ENCODE measurements around the gene ITGAE.

ITGAE gene

DNA sequence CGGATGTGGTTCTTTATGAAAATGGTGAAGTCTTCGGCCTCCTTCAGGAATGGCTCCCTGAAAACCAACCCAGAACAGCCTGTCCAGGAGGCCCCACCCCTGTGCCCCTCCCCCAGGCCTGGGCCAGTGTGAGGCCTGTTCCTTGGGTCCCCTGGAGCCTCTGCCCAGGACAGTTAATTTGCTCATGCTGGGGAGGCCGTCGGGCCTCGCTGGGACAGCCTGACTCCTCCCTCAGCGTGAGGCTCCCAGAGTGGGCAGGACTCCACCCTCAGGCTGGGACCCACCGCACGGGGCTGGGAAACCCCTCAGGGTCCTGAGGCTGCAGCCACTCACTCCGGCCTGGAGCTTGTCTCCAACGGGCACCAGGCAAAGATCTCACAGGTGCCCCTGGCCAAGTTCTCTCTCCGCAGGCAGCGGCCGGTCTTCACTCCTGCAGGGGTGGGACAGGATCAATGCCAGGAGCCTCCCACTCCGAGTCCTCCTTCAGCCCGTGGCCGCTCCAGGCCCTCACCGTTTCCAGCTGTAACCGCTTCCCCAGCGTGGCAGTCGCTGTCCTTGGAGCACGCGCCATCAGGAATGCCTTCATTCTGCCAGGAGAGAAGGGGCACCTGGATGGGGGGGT, 110.8 kb downstream of the ITGAE start:
- no peak for DNase-seq

DNA sequence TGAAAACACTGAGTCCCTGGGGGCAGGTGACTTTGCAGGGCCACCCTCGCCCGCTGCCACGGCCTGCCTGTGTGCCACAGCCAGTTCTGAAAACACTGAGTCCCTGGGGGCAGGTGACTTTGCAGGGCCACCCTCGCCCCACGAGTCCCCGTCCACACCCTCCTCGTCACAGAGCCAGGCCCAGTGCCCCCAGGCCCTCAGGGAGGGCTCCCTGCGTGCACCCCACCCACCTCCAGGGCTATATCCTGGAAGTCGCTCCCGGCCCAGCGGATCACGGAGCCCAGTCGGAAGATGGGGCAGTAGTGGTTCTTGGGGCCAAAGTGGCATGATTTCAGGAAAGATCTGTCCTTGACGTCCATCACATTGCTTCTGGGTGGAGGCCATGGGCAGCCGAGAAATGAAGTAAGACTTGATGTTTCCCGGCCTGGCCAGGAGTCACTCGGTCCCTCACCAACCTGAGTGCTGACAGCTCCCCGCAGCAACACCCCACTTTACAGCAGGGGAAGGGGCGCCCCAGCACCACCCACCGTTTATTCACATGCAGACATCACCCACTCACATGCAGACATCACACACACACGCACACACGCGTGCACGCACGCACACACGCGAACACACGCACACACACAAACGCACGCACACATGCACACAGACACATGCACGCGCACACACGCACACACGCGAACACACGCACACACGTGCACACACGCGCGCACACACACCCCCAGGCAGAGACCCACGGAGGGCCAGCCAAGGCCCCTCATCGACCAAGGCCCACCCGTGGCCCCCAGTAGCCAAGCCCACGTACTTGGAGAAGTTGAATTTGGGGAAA, 111.5 kb downstream of the ITGAE start:
- no peak for DNase-seq

DNA sequence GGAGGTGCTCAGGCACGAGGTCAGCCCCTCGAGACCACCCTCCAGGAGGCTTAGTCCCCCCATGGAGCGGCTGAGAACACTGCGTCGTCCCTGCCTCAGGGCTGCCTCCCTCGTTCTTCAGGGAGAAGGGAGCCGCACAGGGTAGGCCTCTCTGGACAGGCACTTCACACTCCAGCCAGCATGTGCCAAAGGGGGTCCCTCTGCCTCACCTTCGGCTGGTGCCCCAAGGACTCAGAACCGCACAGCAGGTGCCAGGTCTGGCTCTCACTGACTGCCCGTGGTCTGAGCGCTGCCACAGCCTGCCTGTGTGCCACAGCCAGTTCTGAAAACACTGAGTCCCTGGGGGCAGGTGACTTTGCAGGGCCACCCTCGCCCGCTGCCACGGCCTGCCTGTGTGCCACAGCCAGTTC, 112.1 kb downstream of the ITGAE start:
- DNase-seq = no peak

DNA sequence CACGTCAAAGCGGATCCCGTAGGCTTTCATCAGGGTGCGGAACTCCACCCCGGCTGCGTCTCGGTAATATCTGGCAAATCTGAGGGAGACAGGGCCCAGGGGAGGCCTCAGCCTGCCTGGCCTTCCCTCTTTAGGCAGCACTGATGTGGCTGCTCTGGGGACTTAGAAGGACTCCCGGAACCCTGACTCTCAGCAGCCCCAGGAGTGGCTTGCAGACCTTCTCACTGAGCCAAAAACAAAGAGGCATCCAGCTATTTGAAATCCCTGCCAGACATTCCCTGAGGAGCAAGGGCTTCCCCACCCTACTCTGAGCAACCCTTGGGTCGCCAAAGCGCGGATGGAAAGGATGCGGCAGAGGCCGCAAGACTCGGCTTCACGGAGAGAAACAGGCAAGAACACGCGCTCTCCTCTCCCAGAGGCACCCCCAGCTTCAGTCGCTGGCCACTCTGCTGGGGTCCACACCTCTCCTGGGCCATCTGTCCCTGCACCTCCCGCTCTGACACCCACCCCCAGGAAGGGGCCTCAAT, 112.9 kb downstream of the ITGAE start:
- no peak for DNase-seq

DNA sequence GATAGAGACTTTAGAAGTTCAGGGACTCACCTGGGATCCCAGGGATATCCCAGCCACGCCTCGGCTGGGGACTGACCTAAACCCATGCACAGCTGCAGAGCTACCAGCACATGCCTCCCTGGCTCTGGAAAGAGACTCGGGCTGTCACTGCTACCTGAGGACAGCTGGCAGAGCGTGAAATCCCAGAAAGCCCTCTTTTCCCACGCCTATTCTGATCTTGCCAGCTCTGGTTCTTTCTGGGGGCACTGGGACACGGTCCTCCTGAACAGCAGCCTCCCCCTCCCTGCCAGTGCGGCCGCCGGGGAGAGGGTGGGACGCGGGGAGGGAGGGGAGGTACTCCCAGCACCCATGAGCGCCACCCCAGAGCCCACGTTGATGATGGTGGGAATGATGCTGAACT, 115.8 kb downstream of the ITGAE start:
- no peak for DNase-seq

DNA sequence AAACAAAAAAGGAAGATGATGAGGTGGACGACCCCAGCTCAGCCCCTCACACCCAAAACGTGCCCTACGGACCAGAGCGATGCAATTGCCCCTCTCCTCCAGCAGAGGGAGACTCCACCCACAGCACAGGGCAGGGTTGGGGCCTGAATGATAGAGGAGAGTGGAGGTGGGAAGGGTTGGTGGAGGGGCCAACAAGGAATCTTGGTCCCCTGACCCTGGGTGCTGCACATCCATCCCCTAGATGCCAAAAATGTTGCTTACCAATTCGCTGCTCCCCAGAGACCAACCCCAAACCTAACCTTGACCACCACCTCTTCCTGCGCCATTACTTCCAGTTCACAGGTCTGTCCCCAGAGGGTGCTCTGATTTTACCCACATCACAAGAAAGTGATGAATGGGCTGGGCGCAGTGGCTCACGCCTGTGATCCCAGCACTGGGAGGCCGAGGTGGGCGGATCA, 117.9 kb downstream of the ITGAE start:
- peak; percentile 64 for DNase-seq

DNA sequence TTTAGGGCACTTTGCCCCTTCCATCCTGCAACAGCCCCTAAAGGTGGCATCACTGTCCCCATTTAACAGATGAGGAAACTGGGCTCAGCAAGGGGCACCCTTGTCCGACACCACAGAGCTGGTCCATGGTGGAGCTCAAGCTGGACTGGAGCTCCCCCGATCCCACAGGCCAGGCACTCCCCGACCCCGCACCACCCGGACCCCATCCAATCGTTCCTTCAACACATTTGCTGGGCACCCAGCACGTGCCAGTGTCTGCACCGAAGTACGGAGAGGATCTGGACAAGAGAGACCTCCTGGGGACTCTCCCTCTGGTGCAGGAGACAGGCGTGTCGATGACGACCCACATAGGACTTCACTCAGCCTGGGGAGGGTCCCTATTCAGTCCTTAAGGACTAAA, 119.0 kb downstream of the ITGAE start:
- DNase-seq = no peak

DNA sequence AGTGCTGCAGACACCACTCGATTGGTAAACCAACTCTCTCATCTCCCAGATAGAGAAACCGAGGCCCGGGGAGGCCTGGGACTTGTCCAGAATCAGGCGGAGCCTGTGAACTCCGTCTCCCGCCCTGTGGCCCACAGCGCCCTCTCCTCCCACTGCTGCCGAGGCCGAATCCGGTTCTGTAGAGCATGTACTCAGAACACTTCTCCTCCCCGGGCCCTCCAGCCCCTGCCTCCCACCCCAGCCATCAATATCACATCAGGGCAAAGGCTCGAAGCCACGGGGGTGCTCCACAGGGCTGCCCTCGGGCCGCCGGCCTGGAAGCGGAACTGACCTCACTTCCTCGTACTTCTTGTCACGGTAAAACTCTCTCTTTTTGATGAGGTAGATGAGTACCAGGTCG, 119.4 kb downstream of the ITGAE start:
- DNase-seq = no peak

DNA sequence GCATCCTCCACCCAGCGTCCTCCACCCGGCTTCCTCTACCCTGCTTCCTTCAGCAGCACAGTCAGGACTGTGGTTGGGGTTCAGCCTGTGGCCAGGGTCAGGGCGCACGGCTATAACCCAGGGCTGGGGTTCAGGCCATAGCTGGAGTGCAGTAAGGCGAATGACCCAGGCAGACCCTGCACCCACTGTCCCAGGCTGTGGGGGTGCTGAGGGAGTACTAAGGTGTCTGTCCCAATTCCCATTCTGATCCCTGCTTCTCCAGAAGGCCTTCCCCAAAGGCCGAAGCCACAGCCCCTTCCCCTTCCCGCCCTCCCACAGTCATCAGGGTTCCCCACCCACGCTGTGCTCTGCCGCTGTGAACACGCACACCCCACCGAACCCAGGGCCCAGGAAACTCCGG, 119.9 kb downstream of the ITGAE start:
- no peak for DNase-seq

DNA sequence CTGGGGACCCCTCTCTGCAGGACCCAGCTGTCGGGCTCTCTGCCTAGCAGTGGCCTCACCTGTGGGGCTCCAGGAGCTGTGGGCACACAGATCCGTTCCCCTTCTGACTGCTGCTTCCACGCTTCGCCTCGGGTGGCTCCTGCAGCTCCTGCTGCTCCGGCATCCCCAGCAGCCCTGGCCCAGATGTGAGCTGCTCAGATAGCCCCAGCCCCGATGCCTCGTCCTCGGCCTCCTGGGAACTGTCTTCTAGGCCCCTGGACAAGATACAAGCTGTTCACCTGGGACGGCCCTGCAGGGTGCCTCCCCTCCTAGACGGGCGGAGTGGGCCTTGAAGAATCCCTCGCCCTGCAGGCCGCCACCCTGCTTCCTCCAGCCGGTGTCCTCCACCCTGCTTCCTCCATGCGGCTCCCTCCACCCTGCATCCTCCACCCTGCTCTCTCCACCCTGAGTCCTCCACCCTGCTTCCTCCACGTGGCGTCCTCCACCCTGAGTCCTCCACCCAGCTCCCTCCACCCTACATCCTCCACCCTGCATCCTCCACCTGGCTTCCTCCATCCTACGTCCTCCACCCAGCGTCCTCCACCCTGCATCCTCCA, 121.4 kb downstream of the ITGAE start:
- DNase-seq = no peak

DNA sequence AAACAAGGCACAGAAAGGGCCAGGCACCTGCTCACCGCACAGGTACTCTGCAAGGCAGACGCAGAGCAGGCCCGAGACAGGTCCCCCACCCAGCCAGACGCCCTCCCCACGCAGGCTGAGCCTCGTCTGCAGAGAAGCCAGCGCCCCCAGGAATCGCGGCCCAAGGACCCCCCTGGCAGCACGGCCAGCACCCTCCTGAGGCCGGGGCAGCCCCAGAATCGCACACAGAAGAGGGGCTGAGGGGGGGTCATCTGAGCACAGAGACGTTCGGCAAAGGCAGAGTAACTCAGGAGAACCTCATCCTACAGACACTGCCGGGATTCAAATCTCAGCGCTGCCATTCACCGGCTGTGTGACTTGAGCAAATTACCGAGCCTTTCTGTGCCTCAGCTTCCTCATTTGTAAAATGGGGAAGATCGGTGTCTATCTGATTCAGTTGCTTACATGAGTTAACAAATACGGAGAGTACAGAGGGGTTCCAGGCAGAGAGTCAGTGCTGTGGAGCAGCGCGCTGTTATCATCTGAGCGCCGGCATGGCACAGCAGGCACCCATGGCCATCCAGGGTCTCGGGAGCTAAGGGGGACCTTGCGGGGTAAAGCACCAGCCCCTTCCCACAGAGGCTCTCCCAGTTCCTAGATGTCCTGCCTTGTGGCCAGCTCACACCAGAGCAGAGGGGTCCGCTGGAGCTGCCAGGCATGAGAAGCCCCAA, 122.0 kb downstream of the ITGAE start:
- DNase-seq = no peak

DNA sequence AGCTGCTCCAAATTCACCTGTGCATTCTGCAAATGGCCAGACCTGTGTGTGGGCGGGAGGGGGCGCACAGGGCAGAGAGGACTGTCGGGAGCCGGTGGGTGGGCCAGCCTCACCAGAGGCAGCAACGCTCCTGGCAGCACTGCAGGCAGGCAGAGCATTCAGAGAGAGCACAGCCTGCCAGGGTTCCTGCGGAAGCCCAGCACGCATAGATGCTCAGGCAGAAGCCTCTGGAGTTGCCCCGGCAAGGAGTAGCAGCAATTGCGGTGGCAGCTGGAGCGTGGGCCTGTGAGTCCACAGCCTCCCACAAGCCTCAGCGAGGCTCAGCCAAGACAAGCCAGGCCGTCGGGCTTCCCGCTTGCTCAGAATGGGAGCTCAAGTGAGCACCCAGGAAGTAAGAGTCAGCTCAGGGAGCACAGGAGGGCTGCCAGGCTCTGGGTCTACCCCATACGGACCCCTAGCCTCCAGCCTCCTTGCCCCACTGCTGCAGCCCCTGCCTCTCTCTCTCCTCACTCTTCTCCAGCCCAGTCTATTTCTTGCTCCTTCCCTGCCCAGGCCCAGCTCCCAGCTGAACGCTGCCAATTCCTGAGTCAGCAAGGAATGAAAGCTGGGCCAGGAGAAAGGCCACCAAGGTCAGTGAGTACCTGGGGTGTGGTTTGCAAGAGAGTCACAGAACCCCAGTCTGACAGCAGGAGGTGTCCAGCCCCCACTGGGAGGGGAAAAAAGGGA, 122.7 kb downstream of the ITGAE start:
- DNase-seq = no peak

DNA sequence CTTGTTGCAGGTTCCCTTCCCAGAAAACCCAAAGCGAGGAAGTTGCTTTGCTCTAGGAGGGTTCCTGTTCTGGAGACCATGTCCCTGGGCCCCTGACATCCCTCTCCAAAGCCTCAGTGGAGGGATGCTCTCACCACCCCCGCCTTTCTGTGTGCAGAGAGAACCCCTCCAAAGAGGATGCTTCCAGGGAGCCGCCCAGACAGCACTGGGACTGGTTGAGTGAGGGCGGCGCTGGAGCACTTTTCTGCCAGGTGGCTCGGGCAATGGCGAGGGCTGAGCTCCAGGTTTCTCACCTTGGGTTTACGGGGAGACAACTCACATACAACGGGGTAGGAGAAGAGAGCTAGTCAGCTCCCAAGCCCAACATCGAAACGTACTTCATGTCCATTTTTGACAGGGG, 125.1 kb downstream of the ITGAE start:
- DNase-seq = no peak

DNA sequence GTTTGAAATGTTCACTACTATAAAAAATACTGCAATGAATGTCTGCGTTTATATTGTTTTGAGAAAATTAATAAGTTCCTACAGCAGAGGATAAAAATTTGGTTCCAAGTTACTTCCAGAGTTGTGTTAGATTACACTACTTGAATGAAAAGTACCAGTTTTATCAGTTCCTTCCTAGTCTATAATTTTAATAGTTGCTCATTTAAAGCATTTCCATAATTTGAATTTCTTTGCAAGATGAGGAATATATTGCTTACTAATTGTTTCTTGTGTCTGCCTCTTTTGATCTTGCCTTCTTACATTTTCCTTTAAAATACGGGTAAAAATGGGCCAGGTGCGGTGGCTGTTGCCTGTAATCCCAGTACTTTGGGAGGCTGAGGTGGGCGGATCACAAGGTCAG, 128.4 kb downstream of the ITGAE start:
- no peak for DNase-seq

DNA sequence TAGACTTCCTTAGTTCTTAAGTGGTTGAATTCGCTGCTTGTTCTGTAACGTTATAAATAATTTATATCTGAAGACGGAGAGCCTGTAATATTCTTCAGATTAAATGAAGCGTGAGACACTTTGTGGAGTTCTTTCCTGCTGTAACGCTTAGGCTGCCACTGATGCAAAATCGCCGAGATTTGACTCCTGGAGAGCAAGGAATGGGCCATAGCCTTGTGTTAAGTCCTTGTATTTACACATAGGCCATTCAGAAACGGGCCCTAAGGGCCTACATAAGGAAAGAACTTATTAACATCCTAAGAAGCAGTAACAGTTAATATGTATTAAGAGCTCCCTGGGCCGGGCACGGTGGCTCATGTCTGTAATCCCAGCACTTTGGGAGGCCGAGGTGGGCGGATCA, 131.4 kb downstream of the ITGAE start:
- no peak for DNase-seq

DNA sequence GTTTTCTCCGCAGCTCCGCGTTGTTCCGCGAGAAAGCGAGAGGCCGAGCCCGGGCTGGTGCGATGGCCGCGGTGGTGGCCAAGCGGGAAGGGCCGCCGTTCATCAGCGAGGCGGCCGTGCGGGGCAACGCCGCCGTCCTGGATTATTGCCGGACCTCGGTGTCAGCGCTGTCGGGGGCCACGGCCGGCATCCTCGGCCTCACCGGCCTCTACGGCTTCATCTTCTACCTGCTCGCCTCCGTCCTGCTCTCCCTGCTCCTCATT, 132.0 kb downstream of the ITGAE start:
- DNase-seq = no peak

DNA sequence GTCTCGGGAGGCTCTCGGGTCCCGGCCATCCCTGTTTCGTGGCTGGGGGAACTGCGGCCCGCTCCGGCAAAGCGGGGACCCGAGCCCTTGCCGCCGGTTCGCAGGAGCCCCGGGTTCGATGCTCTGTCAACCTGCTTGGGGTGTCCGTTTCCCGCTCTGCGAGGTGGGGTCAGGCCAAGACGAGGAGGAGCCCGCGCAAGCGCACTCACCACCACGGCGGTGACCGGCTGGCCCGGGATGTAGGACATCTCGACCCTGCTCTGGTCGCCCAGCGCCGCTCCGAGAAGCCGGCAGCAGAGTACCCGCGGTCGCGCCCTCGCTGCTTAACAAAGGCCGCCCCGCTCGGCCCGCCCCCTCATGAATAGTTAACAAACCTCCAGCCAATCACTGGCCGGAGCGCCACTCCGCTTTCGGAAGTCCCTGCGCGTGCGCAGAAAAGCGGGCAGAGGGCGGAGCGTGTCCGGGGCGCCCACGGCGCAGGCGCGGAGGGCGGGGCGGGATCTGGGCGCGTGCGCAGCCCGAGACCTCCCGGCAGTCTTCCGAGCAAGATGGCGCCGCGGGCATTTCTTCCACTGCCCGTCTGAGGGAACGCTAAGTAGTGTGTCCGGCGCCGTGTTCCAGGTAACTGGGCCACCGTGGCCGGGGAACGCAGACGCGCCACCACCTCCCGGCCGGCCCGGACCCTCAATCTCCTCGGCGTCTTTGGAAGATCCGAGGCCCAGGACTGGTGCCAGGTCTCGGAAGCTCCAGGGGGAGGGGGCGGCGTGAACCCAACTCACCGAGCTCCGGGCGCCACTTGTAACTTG, 132.5 kb downstream of the ITGAE start, which contains the start of the genes EMC6 and TAX1BP3:
Gene EMC6 (plus strand): TSS at position 534 of the 806 bp plus-strand sequence. CDS start 335 bp downstream, outside the sequence.
Gene TAX1BP3 (minus strand): TSS at position 300 of the 806 bp plus-strand sequence. CDS start 52 bp downstream, at position 248.
- peak; percentile 98 for DNase-seq

DNA sequence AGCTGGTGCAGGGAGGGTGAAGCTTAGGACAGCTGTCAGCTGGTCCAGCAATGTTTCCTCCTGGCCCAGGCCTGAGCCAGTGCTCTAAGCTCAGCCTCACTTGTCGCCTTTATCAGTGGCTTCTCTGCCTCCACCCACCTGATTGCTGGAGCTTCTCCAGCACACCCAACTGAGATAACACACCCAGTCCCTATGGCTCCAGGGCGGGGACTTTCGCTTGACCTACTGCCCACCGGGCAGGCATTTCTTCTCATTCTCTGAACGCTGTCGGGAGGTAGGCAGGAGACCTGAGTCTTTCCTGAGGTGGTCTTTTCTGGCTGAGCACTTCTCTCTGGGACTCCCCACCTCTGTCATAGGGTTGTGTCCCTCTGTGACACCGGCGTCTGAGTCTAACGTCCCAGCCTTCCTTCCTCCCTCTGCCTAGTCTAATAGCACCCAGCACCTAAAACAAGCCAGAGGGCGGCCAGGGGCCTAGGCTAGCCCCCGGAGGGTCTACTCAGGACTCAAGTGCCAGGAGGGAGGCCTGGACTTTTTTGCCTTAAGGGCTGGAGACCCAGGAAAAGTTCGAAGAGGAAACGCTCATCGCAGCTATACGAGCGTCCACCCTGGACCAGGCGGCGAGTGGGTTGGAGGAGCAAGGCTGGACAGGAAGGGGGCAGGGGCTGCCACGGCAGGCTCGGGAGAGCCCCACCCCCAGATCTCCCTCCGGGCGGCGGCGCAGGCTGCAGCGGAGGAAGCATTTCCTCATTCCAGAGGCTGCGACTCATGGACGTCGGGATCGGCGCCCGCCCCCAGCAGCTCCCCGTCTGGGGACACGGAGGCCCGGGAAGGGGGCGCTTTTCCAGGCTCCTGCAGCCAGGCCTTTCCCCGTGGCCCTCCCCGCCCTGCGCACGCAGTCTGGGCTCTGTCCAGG, 133.4 kb downstream of the ITGAE start:
- DNase-seq = peak; percentile 12

DNA sequence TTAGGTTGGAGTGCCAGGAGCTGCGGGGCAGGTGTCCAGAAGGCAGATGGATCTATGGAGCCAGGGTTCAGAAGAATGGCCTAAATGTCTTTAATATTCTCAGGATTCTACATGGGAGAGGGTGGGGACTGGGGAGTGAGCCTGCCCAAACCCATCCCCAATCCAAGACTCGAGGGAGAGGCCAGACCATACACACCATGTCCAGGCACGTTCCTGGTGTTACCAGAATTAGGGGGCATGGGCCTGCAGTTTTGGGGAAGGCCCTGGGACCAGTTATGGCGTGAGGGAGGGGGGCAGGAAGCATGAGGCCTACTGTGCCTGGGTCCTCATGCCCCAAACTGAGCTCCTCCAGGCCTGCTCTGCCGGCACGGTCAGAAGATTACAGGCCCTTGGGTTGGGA, 134.5 kb downstream of the ITGAE start:
- DNase-seq = no peak

DNA sequence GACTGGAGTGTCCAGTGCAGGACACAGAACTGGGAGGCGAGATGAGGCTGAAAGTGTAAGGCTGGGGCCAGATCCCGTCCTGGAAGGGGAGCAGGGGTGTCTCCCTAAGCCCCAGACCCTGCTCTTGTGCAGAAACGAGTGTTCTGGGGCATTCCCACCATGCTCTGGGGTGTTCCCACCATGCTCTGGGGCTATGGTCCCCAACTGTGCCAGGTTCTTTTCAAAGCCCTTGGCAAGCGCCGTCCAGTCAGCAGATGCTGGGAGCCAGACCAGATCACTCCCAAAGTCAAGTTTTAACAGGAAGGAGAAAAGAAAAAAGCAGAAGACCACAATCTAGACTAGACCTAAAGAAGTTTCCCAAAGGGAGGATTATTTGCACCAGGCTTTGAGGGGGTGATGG, 135.2 kb downstream of the ITGAE start:
- no peak for DNase-seq

All from activated naive CD4-positive, alpha-beta T cell treated with Interleukin-2 at 50 U/mL for 16 hours (primary cell).